Keratinocyte (primary cell): ENCODE data around the gene TADA2B. TPM values are rescaled to one million over a fixed set of nuclear protein-coding genes. Genes with fewer than 3 reads are reported as not detected.

Source experiments
- DNase-seq: peaks from one replicate; pipeline ENCODE4 v3.0.0-alpha.2; 2011; ENCODE audit warnings: low read depth, missing footprints, low spot score
- FAIRE-seq: peaks from 2 replicates; lab custom pipeline; 2011; peaks lifted over from hg19 to GRCh38; lab: Jason Lieb, UNC
- H2AFZ ChIP-seq: 2 replicates; pipeline ENCODE4 v1.6.0; 2012; ENCODE audit warnings: low read length, control low read depth, inconsistent platforms; ENCODE audit not compliant: control insufficient read depth
- H3K27ac ChIP-seq: 2 replicates; pipeline ENCODE4 v1.5.1; 2011; ENCODE audit warnings: low read length; ENCODE audit not compliant: control insufficient read depth, insufficient read depth
- H3K27me3 ChIP-seq: 3 replicates; pipeline ENCODE4 v1.6.0; 2011; ENCODE audit warnings: low read length; ENCODE audit not compliant: control insufficient read depth, insufficient read depth; ENCODE audit errors: extremely low read depth
- H3K36me3 ChIP-seq, 2 experiments: 2 replicates in 1 of 2; 3 replicates in 1 of 2; pipeline ENCODE4 v1.5.1; 2011; ENCODE audit warnings: low read length in 2 of 2, mild to moderate bottlenecking in 1 of 2; ENCODE audit not compliant: control insufficient read depth in 2 of 2, insufficient read depth in 2 of 2; ENCODE audit errors: extremely low read depth in 1 of 2
- H3K4me1 ChIP-seq: 3 replicates; pipeline ENCODE4 v1.5.1; 2011; ENCODE audit warnings: low read length; ENCODE audit not compliant: control insufficient read depth, insufficient read depth; ENCODE audit errors: extremely low read depth
- H3K4me2 ChIP-seq: 3 replicates; pipeline ENCODE4 v1.6.0; 2011; ENCODE audit warnings: low read depth, low read length; ENCODE audit not compliant: control insufficient read depth, insufficient read depth; ENCODE audit errors: extremely low read depth
- H3K4me3 ChIP-seq, 3 experiments: fragments of 200-600 bp in 1 of 3; sonication (generic) in 1 of 3; 2 replicates in 2 of 3; 3 replicates in 1 of 3; pipeline ENCODE4 v1.5.1; 2011 to 2016; ENCODE audit warnings: low read length in 3 of 3, mild to moderate bottlenecking in 3 of 3, control low read depth in 2 of 3, inconsistent platforms in 1 of 3, low read depth in 1 of 3, mixed read lengths in 1 of 3, mixed run types in 1 of 3, moderate library complexity in 1 of 3; ENCODE audit not compliant: control insufficient read depth in 2 of 3, insufficient read depth in 2 of 3; ENCODE audit errors: extremely low read depth in 1 of 3
- H3K79me2 ChIP-seq: 2 replicates; pipeline ENCODE4 v1.6.0; 2012; ENCODE audit warnings: low read length; ENCODE audit not compliant: control insufficient read depth, insufficient read depth
- H3K9ac ChIP-seq: 3 replicates; pipeline ENCODE4 v1.6.0; 2011; ENCODE audit warnings: low read length; ENCODE audit not compliant: control insufficient read depth, insufficient read depth; ENCODE audit errors: extremely low read depth
- H3K9me1 ChIP-seq: 3 replicates; pipeline ENCODE4 v1.6.0; 2011; ENCODE audit warnings: low read length; ENCODE audit not compliant: control insufficient read depth, insufficient read depth; ENCODE audit errors: extremely low read depth
- H3K9me3 ChIP-seq: 2 replicates; pipeline ENCODE4 v1.5.1; 2012; ENCODE audit warnings: low read depth, low read length; ENCODE audit not compliant: control insufficient read depth
- H4K20me1 ChIP-seq: 3 replicates; pipeline ENCODE4 v1.6.0; 2011; ENCODE audit warnings: low read length; ENCODE audit not compliant: control insufficient read depth, insufficient read depth; ENCODE audit errors: extremely low read depth
- EZH2 ChIP-seq: IDR thresholded peaks from one replicate; pipeline ENCODE4 v1.6.1; 2012; ENCODE audit warnings: inconsistent platforms, mild to moderate bottlenecking, low read length, moderate library complexity
- dilution Hi-C: fragments of 300-500 bp; cut with MboI; formaldehyde crosslinking; loops from one replicate; pipeline ENCODE4 v1.7.0; 2020; ENCODE audit warnings: low sequenced_read_pairs; ENCODE audit not compliant: extremely low pct_ligation_motif_present
- polyA plus RNA-seq, 5 experiments: library from polyadenylated mRNA; depleted of rRNA in 3 of 5; stranded (reverse) in 3 of 5; stranded (forward) in 1 of 5; unstranded in 1 of 5; fragments of >200 nt; gene quantifications; 1 replicate in 1 of 5; 2 replicates in 3 of 5; 3 replicates in 1 of 5; pipeline versions ENCODE4 v1.2.1 to v1.2.3, GENCODE V29; 2011 to 2012; ENCODE audit warnings: missing spikeins in 2 of 5, low read depth in 1 of 5, low replicate concordance in 1 of 5
- TF ChIP-seq, protein P1 (sequence below), 3 experiments: IDR thresholded peaks in 1 of 3; conservative IDR thresholded peaks in 1 of 3; optimal IDR thresholded peaks in 1 of 3; 2 replicates in 2 of 3; 3 replicates in 1 of 3; pipeline versions ENCODE3 to v1.5.1; 2011; ENCODE audit warnings: low read length in 3 of 3, mild to moderate bottlenecking in 3 of 3, moderate library complexity in 2 of 3, control low read depth in 1 of 3, inconsistent platforms in 1 of 3; ENCODE audit not compliant: insufficient read depth in 2 of 3; ENCODE audit errors: extremely low read depth in 1 of 3

Gene TADA2B
- polyA plus RNA-seq, 1 donor (not counting 4 experiments of a cell fraction or from before 2014, with no cell fraction given): 5.3 TPM

DNA sequence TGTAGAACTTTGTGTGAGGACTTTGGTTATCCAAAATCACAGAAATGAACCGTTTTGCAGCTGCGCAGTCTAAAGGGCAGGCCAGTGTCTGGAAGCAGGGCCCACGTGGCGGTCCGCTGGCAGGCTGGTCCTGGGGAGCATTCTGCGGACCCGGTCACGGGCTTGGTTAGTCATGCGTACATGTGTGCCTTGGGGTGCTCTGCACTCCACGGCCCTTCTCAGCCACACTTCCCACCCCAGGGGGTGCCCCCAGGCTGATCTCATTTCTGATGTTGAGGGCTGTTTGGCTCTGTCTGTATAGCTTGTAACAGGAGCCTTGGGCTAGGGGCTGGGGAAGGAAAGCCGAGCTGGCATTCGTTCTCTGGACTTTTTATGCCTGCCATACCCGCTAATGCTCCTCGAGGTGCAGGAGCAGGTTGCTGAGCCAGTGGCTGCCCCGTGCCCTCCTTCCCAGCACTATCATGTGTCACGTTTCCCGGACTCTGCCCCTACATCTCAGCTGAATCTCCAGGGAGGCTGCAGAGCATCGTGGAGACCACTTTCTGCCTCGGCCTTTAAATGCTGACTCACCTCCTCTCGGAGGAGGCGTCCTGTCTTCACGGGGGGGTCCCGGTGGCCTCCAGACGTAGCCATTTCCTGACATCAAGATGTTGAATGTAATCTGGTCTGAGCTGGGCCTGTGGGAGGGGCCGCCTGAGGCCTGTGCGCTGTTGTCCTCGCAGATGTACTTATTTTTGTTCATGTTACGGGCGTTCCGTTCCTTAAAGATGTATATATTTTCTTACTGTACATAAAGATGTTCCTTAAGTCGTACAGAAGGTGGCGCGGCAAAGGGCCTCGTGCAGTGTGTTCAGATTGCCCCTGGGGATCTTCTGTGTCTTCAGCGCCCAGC lies 11.4 kb upstream of the TADA2B start:
- Histone ChIP-seq H3K27ac (no peak overlapping the region), H3K4me3 (no peak overlapping the region), H3K9me1 (no peaks in the 10 kb centered on the region), H3K9ac (no peak overlapping the region), H2AFZ (no peak overlapping the region), H3K79me2 (no peaks in the 10 kb centered on the region), H3K27me3 (no peaks in the 10 kb centered on the region), H3K36me3 (peaks cover 26 to 30% of the 10 kb centered on the region in 2 experiments), H3K4me2 (no peak overlapping the region), H4K20me1 (no peaks in the 10 kb centered on the region), H3K4me1 (peaks cover 5% of the 10 kb centered on the region), H3K9me3 (no peaks in the 10 kb centered on the region)
- no peak for DNase-seq
- FAIRE-seq: no peak
- TF ChIP-seq, protein P1, sequence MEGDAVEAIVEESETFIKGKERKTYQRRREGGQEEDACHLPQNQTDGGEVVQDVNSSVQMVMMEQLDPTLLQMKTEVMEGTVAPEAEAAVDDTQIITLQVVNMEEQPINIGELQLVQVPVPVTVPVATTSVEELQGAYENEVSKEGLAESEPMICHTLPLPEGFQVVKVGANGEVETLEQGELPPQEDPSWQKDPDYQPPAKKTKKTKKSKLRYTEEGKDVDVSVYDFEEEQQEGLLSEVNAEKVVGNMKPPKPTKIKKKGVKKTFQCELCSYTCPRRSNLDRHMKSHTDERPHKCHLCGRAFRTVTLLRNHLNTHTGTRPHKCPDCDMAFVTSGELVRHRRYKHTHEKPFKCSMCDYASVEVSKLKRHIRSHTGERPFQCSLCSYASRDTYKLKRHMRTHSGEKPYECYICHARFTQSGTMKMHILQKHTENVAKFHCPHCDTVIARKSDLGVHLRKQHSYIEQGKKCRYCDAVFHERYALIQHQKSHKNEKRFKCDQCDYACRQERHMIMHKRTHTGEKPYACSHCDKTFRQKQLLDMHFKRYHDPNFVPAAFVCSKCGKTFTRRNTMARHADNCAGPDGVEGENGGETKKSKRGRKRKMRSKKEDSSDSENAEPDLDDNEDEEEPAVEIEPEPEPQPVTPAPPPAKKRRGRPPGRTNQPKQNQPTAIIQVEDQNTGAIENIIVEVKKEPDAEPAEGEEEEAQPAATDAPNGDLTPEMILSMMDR (optimal IDR thresholded peaks at IDR 0.05 in 1 of 3, IDR thresholded peaks at IDR 0.05 in 1 of 3, conservative IDR thresholded peaks at IDR 0.05 in 1 of 3; ENCODE audit: extremely low read depth in 1 of 3, insufficient read depth in 2 of 3, low read length in 3 of 3): no peak
- TF ChIP-seq EZH2: no peak
- dilution Hi-C loops: no loop called here

DNA sequence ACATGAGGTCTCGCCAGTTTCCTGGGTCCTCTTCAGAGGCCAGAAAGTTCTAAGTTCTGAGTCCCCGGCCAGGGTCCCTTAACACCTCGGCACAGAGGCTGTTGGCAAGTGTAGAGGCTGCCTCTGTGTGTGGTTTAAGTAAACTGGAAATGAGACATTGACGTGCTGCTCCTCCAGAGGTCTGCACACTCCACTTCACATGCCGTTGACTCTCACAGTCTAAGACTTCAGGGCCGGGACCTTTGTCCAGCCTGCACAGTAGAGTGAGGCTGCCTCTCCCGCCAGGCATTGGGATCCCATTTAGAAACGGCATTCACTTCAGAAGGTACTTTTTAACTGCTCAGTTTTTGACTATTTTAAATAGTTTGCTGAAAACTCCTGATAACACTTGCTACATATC lies 10.6 kb upstream of the TADA2B start:
- Histone ChIP-seq H4K20me1 (no peaks in the 10 kb centered on the region), H3K27ac (no peak overlapping the region), H3K9ac (no peak overlapping the region), H3K27me3 (no peaks in the 10 kb centered on the region), H3K79me2 (no peaks in the 10 kb centered on the region), H3K4me2 (no peak overlapping the region), H3K9me3 (no peaks in the 10 kb centered on the region), H3K4me3 (no peak overlapping the region), H2AFZ (no peak overlapping the region), H3K36me3 (peaks cover 26% of the 10 kb centered on the region in 2 experiments), H3K4me1 (peaks cover 5% of the 10 kb centered on the region), H3K9me1 (no peaks in the 10 kb centered on the region)
- FAIRE-seq: no peak
- no peak for TF ChIP-seq EZH2
- TF ChIP-seq, protein P1 (optimal IDR thresholded peaks at IDR 0.05 in 1 of 3, IDR thresholded peaks at IDR 0.05 in 1 of 3, conservative IDR thresholded peaks at IDR 0.05 in 1 of 3; ENCODE audit: extremely low read depth in 1 of 3, insufficient read depth in 2 of 3, low read length in 3 of 3): no peak
- dilution Hi-C loops: no loop called here
- no peak for DNase-seq
